ENCODE data around the gene TAOK2. TPM values are rescaled to one million over a fixed set of nuclear protein-coding genes. Genes with fewer than 3 reads are reported as not detected.

Gene TAOK2
- total and polyA plus RNA-seq, 2 of the 13 experiments (the other 11 are each of a cell fraction or from before 2014, with no cell fraction given), result 17.4 to 43.2 TPM

GRCh38 chr16:29961479-29962343 is 12.0 kb upstream of the TAOK2 start, which contains the start of gene TMEM219 (continued):
- TF ChIP-seq ZBTB34 (CRISPR knock-in tag; IDR thresholded peaks at IDR 0.05) (peak; percentile 53; the same call in 1 of the 2 replicates), JUND (CRISPR knock-in tag; IDR thresholded peaks at IDR 0.05) (0 out of 2 replicates have a peak, but pooled peaks have one; percentile 36), CTCF (CRISPR knock-in tag; IDR thresholded peaks at IDR 0.05) (no peak; the same call in 1 of the 2 replicates), TMF1 (CRISPR knock-in tag; IDR thresholded peaks at IDR 0.05; ENCODE audit: low read depth) (peak; percentile 80; the same call in 1 of the 2 replicates), HHEX (CRISPR knock-in tag; IDR thresholded peaks at IDR 0.05) (no peak), ZNF275 (CRISPR knock-in tag; IDR thresholded peaks at IDR 0.05; ENCODE audit: borderline replicate concordance) (peak; percentile 77), SMYD3 (CRISPR knock-in tag; IDR thresholded peaks at IDR 0.05) (peak; percentile 66; the same call in 1 of the 2 replicates), MEIS1 (CRISPR knock-in tag; IDR thresholded peaks at IDR 0.05; ENCODE audit: borderline replicate concordance) (no peak), ZBTB1 (CRISPR knock-in tag; IDR thresholded peaks at IDR 0.05; ENCODE audit: borderline replicate concordance) (no peak), TCF7 (IDR thresholded peaks at IDR 0.05; ENCODE audit: low read depth) (no peak), ZNF709 (CRISPR knock-in tag; IDR thresholded peaks at IDR 0.05) (peak; percentile 57; the same call in 1 of the 2 replicates), ZXDC (CRISPR knock-in tag; IDR thresholded peaks at IDR 0.05) (no peak; the same call in 1 of the 2 replicates), AGO2 (optimal IDR thresholded peaks at IDR 0.05; ENCODE audit: low read depth, low read length) (peak; percentile 61), KLF12 (CRISPR knock-in tag; IDR thresholded peaks at IDR 0.05; ENCODE audit: borderline replicate concordance) (peak; percentile 31; the same call in 1 of the 2 replicates), ZNF563 (CRISPR knock-in tag; IDR thresholded peaks at IDR 0.05) (peak; percentile 86), MAX (IDR thresholded peaks at IDR 0.05) (peak; percentile 84), ZBTB10 (CRISPR knock-in tag; IDR thresholded peaks at IDR 0.05; ENCODE audit: borderline replicate concordance) (no peak), RORA (CRISPR knock-in tag; IDR thresholded peaks at IDR 0.05) (no peak)

Measured in HepG2 (cell line).